ENCODE data around the gene ATP11A.

ATP11A gene

DNA sequence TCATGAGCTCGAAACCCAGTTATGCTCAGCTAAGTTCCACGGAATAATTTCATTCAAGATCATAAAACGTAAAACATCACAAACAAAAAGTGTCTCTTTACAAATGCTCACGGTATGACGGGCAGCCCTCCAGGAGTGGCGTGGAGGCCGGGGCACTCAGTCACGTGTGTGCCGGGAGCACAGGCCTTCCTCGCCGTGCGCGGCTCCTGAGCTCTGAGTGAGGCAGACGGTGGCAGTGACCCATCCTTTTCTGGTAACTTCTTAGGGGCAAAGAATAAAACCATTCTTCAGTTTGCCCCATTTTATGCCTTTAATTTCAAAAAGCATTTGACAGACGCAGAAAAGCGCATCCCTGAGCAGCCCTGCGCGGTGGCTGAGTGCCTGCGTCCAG, 72.8 kb downstream of the ATP11A start:
- no peak for DNase-seq

GRCh38 chr13:112764028-112764427, 74.2 kb downstream of the ATP11A start:
- DNase-seq: no peak

- no peak for DNase-seq
Observed at GRCh38 chr13:112764864-112765561, 75.2 kb downstream of the ATP11A start.

- no peak for DNase-seq
Observed at GRCh38 chr13:112765731-112766130, 75.9 kb downstream of the ATP11A start.

DNA sequence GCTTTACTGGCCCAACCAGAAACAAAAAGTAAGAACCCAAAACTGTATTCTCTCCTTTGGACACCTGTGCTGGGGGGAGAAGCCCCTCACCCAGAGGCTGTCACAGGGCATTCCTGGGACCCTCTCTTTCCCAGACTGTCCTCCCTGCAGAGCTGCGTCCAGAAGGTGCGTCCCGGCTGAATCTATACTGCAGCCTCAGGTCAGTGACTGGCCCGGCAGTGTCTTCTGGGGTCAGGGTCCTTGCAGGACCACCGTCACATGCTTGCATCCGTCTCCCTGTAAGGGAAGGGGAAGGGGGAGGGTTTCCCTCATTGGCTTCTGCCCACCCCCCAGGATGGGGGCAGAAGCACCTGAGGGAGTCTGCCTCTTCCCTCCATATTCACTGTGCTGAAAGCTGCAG, 76.5 kb downstream of the ATP11A start:
- DNase-seq: no peak

DNA sequence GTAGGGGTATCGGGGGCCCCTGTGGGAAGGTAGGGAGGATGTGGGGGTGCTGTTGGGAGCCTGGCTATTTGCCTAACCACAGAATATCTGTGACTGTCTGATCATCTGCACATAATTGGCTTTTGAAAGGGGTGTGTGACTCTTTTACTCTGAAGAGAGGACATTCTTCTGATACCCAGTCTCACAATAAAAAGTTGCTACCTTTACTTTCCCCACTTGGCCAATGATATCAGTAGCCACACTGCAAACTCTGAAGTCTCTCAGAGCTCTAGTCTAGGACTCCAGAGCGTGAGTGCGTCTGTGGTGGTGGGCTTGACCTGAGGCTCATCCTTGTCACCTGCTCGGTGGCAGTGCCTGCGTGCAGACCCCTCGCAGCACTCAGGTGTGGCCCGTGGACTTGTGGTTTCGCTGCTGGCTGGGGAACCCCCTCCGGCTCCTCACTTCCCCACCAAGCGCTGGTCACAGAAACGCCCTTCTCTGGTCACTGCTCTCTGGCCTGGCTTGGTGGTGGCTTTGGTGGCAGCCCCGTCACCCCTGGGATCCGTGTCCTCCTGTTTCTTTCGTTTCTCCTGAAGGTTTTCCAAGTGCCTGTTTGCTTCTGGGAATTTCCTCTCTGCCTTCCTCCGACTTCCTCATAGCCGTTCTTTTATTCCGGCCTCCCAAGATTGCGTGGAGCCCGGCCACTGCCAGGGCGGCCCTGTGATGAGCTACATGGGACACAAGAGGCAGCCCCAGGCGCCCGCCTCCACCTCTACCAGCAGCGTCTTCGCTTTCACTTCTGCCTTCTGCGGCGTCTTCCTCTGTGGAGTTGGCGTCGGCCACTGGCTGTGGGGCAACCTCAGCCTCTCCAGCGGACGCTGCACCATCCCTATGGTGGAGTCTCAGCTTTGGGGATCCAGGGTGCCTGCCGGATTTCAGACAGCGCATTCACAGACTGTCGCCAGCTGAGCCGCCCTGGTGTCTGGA, 78.0 kb downstream of the ATP11A start:
- peak; percentile 18 for DNase-seq

GRCh38 chr13:112768795-112769481, 79.1 kb downstream of the ATP11A start:
- peak; percentile 35 for DNase-seq

DNA sequence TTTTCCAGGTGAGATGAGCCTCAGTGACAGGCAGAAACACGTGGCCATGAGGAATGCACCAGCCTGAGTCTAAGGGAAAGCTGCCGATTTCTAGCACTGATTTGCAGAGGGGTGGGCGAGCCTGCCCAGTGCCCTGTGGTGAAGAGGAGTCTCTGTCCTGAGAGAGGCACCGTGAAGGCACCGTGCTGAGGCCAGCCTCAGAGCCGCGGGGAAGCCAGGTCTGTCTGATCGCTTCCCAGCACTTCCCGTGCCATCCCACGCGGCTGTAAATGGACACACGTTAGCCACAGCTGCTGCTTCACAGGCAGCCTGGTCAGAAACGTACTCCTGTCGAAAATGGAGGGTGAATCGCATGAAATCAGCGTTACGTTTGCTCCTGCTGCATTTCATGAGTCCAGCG, 79.8 kb downstream of the ATP11A start:
- DNase-seq: no peak

GRCh38 chr13:112770504-112770903, 80.7 kb downstream of the ATP11A start:
- no peak for DNase-seq

DNA sequence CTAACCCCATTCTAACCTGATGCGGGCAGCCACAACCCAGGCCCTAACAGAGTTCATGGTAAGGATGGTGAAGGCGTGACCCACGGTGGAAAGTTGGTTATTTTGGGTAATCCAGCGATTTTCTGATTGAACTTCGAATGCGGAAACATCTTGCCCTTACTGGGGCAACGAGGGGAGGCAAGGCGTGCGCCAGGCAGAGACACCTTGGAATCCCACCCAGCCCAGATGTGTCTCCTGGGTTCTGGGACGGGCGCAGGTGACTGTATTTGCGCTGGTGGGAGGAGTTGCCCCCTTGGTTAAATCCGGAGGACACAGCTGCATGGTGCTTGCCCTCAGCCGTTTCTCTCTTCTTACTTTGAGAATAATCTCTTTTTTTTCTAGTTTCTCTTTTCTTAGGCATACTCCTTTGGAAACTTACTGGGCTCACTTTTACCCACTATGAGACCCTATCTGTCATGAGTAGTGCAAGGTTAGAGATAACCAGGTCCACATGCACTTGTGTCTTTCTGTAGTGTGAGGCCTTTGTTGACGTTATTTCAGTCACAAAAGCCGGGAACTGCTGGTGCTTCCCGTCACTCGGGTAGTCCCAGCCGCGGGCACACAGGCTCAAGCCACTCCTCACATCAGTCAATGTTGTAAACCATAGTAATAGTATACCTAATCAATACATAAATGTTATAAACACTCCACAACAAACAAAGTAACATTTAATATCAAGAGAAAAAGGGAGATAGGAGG, 81.5 kb downstream of the ATP11A start:
- no peak for DNase-seq

DNA sequence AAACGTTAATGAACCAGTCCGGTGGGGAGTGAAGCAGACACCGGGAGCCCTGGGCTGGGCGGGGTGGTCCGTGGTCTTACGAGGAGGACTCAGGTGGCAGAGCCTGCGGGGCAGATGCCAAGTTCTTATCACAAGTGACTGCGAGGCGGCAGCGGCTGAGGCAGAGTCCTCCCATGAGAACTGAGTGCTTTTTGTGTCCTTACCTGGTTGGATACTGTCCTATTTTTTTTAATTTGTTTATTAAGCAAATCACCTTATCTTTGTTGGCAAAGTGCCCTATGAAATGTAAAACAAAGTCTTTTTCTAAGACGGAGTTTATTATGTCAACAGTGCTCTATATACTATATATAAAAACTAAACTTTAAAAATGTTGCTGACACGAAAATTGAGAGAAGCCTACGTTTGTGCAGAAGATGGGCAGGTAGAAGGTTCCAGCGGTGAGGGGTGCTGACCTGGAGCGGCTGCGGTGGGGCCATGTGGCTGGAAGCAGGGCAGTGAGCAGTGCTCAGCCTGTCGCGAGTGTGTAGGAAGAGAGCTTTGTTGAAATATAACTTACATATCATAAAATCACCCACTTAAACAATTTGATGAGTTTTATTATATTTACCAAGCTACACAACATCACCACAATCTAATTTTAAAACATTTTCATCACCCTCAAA, 82.2 kb downstream of the ATP11A start:
- DNase-seq: no peak

DNA sequence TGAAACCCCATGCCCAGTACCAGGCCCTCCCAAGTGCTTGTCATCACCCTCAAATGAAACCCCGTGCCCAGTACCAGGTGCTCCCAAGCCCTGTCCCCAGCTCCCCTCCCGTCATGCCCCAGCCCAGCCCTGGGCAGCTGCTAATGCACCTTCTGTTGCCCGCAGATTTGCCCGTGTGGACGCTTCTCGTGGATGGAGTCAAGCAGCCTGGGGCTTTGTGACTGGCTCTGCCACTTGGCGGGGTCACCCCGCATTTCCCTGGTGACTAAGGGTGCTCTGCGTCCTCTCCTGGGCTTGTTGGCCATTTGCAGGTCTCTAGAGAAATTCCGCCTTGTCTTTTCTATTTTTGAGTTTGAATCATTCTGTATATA, 82.7 kb downstream of the ATP11A start:
- no peak for DNase-seq

DNA sequence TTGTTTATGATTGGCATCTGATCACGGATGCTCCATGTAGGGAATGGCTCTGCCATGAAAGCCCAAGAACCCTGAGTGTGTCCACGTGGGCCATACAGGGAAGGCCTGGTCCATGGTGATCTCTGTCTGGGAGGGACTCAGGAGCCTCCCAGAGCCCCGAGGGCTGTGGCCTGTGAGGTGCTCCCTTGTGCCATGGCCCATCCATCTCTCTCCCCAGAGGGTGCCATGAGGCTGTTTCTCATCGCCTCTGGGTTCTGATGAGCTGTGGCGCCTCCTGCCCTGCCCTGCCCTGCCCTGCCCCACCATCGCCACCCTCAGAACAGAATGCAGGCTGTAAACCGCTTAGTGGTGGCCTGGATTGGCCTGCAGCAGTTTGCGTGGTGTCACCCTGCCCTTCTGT, 83.1 kb downstream of the ATP11A start:
- DNase-seq: no peak

- no peak for DNase-seq
Observed at GRCh38 chr13:112773601-112774447, 84.0 kb downstream of the ATP11A start.

DNA sequence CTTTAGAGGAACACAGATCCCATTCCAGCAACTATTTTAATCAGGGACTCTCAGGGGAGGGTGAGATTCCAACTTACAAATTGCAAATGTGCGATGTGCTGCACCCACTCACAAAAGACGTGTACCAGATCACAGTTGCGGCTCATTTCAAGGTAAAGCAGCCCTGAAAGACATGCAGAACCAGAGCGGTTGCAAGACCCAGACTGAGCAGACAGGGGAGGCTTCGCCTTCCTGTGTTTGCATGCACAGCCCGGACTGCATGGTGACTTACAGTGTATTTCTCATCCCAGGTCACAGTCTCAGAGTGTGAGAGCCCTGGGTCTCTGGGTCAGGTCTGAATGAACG, 84.6 kb downstream of the ATP11A start:
- no peak for DNase-seq

GRCh38 chr13:112774829-112775565, 85.2 kb downstream of the ATP11A start:
- DNase-seq: no peak

GRCh38 chr13:112775791-112776279, 86.0 kb downstream of the ATP11A start:
- DNase-seq: no peak

DNA sequence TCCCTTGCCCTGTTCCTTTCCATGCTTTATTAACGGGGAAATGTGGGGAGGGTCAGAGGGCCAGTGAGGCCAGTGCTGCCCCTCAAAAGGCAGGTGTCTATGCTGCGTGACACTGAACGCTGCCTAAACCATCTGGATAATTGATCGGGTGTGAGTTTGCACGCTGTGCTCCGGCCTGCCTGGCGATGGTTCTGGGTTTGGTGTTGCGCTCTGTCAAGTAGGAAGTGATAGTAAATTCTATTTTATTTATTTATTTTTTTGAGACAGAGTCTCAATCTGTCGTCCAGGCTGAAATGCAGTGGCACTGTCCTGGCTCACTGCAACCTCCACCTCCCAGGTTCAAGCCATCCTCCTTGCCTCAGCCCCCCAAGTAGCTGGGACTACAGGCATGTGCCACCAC, 86.5 kb downstream of the ATP11A start:
- DNase-seq: no peak

DNA sequence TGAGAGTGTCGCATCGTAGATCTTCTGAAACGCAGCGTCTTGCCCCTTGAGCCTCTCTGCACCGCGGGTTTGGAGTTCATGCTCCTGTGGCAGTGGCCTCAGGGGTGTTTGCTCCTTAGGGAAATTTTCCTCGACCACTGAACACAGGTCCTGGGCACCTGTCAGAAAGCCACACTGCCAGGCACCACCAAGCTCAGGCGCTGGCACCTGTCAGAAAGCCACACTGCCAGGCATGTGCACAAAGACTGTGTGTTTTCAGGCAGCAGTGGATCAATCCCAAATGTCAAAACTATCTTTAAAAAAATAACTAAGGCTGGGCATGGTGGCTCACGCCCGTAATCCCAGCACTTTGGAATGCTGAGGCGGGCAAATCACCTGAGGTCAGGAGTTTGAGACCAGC, 87.1 kb downstream of the ATP11A start:
- no peak for DNase-seq

DNA sequence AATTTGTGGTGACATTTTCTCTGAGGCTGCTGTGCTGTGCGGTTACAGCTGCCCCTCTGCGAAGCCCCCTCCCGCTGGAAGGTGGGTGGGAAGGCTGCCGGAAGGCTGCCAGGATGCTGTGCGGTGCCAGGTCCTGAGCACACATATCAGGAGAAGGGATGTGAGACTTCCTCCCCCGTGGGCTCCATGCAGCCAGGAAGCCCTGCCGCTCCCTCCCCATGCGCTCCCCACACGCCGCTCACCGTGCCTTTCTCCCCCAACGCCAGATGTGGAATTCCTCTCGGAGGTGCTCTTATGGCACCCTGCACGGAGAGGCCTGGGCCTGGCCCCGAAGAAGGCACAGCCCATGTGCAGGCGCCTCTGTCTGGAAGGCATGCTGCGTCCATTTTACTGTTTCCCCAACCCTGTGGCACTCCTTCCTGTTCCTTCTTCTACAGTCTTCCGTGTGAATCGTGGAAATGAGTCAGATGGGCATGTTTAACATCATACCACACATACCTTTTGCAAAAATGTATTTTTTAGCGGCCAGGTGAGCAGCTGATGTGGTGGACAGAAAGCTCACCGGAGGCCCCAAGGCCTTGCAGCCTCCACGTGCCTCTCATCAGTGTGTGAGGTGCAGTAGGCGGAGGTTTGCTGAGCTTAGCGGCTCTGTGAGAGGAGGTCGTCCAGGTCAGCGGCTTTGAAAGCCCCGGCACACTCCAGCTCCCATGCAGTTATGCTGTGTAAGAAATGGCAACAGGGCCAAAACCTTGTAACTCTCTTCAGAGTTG, 88.0 kb downstream of the ATP11A start:
- no peak for DNase-seq
